Measurements from ENCODE around the gene ZNF839. TPM values are rescaled to one million over a fixed set of nuclear protein-coding genes. Genes with fewer than 3 reads are reported as not detected.

ZNF839 gene
- polyA plus RNA-seq, 3 donors: 0.47 to 17.0 (median 1.7) TPM

DNA sequence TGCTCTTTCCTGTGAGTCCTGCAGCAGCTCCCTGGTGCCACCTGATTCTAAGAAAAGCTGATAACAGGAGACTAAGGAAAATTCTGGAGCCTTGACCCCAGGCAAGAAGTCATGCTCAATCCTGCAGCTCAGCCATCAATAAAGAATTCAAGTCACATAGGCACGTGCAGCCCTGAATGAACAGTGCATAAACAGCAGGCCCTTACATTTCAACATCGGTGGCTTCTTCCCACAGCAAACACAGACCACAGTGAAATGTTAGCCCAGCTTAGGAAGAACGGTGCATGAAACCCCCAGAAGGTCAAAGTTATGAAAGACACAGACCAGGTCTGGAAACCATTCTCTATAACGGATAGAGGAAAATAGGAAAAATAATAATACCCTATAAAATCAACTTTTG, 32.7 kb downstream of the ZNF839 start:
- Mint-ChIP-seq H3K27ac (peak overlapping the region; percentile 82 to 93 (median 86)), H3K4me1 (peaks cover 14% of the 10 kb centered on the region), H3K36me3 (peaks cover 66 to 85% of the 10 kb centered on the region in 2 donors), H3K9me3 (no peaks in the 10 kb centered on the region), H3K4me3 (no peak overlapping the region), H3K27me3 (ENCODE audit: low read depth in 3 of 3) (peaks cover 0 to 2% (median 0%) of the 10 kb centered on the region in 3 donors)
- Histone ChIP-seq H3K4me2 (replicated peaks; ENCODE audit: extremely low read depth, low read length, poor library complexity, severe bottlenecking) (no peak overlapping the region), H3K79me2 (ENCODE audit: insufficient read depth, low read length) (no peaks in the 10 kb centered on the region), H2AFZ (ENCODE audit: insufficient read depth, low read depth, low read length, poor library complexity, severe bottlenecking) (no peak overlapping the region), H4K20me1 (ENCODE audit: insufficient read depth, low read length) (no peaks in the 10 kb centered on the region), H3K9me3 (replicated peaks in 1 of 2; ENCODE audit: control insufficient read depth in 1 of 2, insufficient read depth in 1 of 2, low read length in 2 of 2) (no peaks in the 10 kb centered on the region), H3K4me1 (ENCODE audit: control insufficient read depth in 1 of 2, insufficient read depth in 2 of 2, low read length in 2 of 2) (peaks cover 17 to 22% of the 10 kb centered on the region in 2 donors), H3K4me3 (replicated peaks in 1 of 3; ENCODE audit: low read depth in 2 of 3, low read length in 3 of 3) (no peak overlapping the region), H3K27me3 (ENCODE audit: control insufficient read depth in 2 of 2, insufficient read depth in 2 of 2, low read length in 2 of 2) (no peaks in the 10 kb centered on the region), H3K9ac (ENCODE audit: insufficient read depth, low read length, poor library complexity, severe bottlenecking) (no peak overlapping the region), H3K27ac (ENCODE audit: low read depth in 1 of 2, low read length in 2 of 2) (peak overlapping the region; percentile 39 to 82), H3K36me3 (replicated peaks in 1 of 2; ENCODE audit: control insufficient read depth in 1 of 2, insufficient read depth in 2 of 2, low read length in 2 of 2) (peaks cover 65 to 73% of the 10 kb centered on the region in 2 donors)
- no peak for DNase-seq
- intact Hi-C loops (cut with micrococcal nuclease): no loop called here
- WGBS (ENCODE audit: insufficient coverage): 81% methylated on average over 2 of the region's 4 CpGs
- TF ChIP-seq, protein P1, sequence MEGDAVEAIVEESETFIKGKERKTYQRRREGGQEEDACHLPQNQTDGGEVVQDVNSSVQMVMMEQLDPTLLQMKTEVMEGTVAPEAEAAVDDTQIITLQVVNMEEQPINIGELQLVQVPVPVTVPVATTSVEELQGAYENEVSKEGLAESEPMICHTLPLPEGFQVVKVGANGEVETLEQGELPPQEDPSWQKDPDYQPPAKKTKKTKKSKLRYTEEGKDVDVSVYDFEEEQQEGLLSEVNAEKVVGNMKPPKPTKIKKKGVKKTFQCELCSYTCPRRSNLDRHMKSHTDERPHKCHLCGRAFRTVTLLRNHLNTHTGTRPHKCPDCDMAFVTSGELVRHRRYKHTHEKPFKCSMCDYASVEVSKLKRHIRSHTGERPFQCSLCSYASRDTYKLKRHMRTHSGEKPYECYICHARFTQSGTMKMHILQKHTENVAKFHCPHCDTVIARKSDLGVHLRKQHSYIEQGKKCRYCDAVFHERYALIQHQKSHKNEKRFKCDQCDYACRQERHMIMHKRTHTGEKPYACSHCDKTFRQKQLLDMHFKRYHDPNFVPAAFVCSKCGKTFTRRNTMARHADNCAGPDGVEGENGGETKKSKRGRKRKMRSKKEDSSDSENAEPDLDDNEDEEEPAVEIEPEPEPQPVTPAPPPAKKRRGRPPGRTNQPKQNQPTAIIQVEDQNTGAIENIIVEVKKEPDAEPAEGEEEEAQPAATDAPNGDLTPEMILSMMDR (IDR thresholded peaks at IDR 0.05): no peak

DNA sequence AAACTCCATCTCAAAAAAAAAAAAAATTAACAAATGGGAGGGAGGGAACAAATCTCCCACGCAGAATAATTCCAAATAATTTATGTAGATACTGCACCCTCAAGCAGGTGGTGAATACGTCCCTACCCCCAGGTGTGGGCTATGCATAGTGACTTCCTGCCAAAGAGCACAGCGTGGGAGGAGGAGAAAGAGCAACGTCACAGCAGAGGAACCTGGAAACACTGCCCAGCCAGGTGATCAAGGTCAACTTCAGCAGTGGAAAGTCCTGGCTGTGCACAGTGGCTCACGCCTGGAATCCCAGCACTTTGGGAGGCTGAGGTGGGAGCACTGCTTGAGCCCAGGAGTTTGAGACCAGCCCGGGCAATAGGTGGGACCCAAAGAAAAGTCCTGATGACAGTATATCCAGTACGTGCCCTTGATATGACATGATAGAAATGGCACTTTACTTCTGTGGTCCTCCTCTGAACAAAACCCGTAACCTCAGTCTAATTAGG, 33.6 kb downstream of the ZNF839 start:
- H3K27ac ChIP-seq (ENCODE audit: low read depth in 1 of 2, low read length in 2 of 2): no peak overlapping the region
- Mint-ChIP-seq H3K4me1 (peaks cover 14% of the 10 kb centered on the region), H3K36me3 (peaks cover 65 to 85% of the 10 kb centered on the region in 2 donors), H3K27ac (peak overlapping the region in 3 of 7 donors; percentile 10 to 69 (median 22)), H3K4me3 (no peak overlapping the region), H3K27me3 (ENCODE audit: low read depth in 3 of 3) (no peaks in the 10 kb centered on the region), H3K9me3 (no peaks in the 10 kb centered on the region)
- peaks cover 65 to 73% of the 10 kb centered on the region in 2 donors for H3K36me3 ChIP-seq (replicated peaks in 1 of 2; ENCODE audit: control insufficient read depth in 1 of 2, insufficient read depth in 2 of 2, low read length in 2 of 2)
- H3K4me1 ChIP-seq (ENCODE audit: control insufficient read depth in 1 of 2, insufficient read depth in 2 of 2, low read length in 2 of 2): peaks cover 17 to 22% of the 10 kb centered on the region in 2 donors
- H3K9me3 ChIP-seq (replicated peaks in 1 of 2; ENCODE audit: control insufficient read depth in 1 of 2, insufficient read depth in 1 of 2, low read length in 2 of 2): no peaks in the 10 kb centered on the region
- no peaks in the 10 kb centered on the region for H3K27me3 ChIP-seq (ENCODE audit: control insufficient read depth in 2 of 2, insufficient read depth in 2 of 2, low read length in 2 of 2)
- no peak overlapping the region for H2AFZ ChIP-seq (ENCODE audit: insufficient read depth, low read depth, low read length, poor library complexity, severe bottlenecking)
- no peaks in the 10 kb centered on the region for H4K20me1 ChIP-seq (ENCODE audit: insufficient read depth, low read length)
- 98% methylated on average over 5 of the region's 8 CpGs for WGBS (ENCODE audit: insufficient coverage)
- H3K79me2 ChIP-seq (ENCODE audit: insufficient read depth, low read length): no peaks in the 10 kb centered on the region
- TF ChIP-seq, protein P1 (IDR thresholded peaks at IDR 0.05): no peak
- H3K4me2 ChIP-seq (replicated peaks; ENCODE audit: extremely low read depth, low read length, poor library complexity, severe bottlenecking): no peak overlapping the region
- no peak overlapping the region for H3K4me3 ChIP-seq (replicated peaks in 1 of 3; ENCODE audit: low read depth in 2 of 3, low read length in 3 of 3)
- intact Hi-C loops (cut with micrococcal nuclease): no loop called here
- no peak overlapping the region for H3K9ac ChIP-seq (ENCODE audit: insufficient read depth, low read length, poor library complexity, severe bottlenecking)
- no peak for DNase-seq

All from CD14-positive monocyte (primary cell).